Iris pigment epithelial cell (primary cell): ENCODE data around the gene MAP2K2.
"Not testable (repeated sequence)": the region's sequence is repeated elsewhere in the genome, so short reads cannot be mapped to it uniquely, and the experiment has no call there.

Experiments
- DNase-seq: peaks from one replicate; pipeline ENCODE4 v3.0.0-alpha.2; 2011; ENCODE audit warnings: low read depth

MAP2K2 gene

GRCh38 chr19:4123615-4124568 is at the start of gene MAP2K2:
Gene MAP2K2, minus strand, starts transcription at chr19:4124122. Its CDS starts 247 bp downstream, at chr19:4123875.
- DNase-seq: peak; percentile 82

- peak; percentile 22 for DNase-seq
These were observed 49.0 kb upstream of the MAP2K2 start for GRCh38 chr19:4172861-4173473.

- no peak for DNase-seq
These were observed 47.8 kb upstream of the MAP2K2 start for GRCh38 chr19:4171676-4172075.

- DNase-seq: no peak
These were observed 40.3 kb upstream of the MAP2K2 start for GRCh38 chr19:4164262-4164661.

GRCh38 chr19:4161415-4162077 is 37.6 kb upstream of the MAP2K2 start:
- DNase-seq: no peak

GRCh38 chr19:4157971-4158370 is 34.0 kb upstream of the MAP2K2 start:
- DNase-seq: not testable (repeated sequence)

GRCh38 chr19:4157164-4157563 is 33.2 kb upstream of the MAP2K2 start:
- DNase-seq: no peak

- no peak for DNase-seq
These were observed 30.8 kb upstream of the MAP2K2 start for GRCh38 chr19:4154571-4155312.

GRCh38 chr19:4152241-4152998 is 28.5 kb upstream of the MAP2K2 start:
- no peak for DNase-seq

GRCh38 chr19:4151623-4152022 is 27.7 kb upstream of the MAP2K2 start:
- no peak for DNase-seq

- no peak for DNase-seq
These were observed 25.8 kb upstream of the MAP2K2 start for GRCh38 chr19:4149518-4150288.

GRCh38 chr19:4144666-4145249 is 20.8 kb upstream of the MAP2K2 start:
- DNase-seq: no peak

GRCh38 chr19:4142916-4143315 is 19.0 kb upstream of the MAP2K2 start:
- DNase-seq: not testable (repeated sequence)

- peak; percentile 80 for DNase-seq
These were observed 16.4 kb upstream of the MAP2K2 start for GRCh38 chr19:4140237-4140711.

- DNase-seq: peak; percentile 42
These were observed 15.8 kb upstream of the MAP2K2 start for GRCh38 chr19:4139614-4140236.

GRCh38 chr19:4138445-4138844 is 14.5 kb upstream of the MAP2K2 start:
- DNase-seq: no peak

GRCh38 chr19:4136680-4137088 is 12.8 kb upstream of the MAP2K2 start:
- no peak for DNase-seq

- not testable (repeated sequence) for DNase-seq
These were observed 11.5 kb upstream of the MAP2K2 start for GRCh38 chr19:4135386-4135785.

GRCh38 chr19:4134351-4134750 is 10.4 kb upstream of the MAP2K2 start:
- DNase-seq: no peak
